KMS-11 (cell line): ENCODE measurements around the gene ANKS6.

ENCODE experiments used
- H2AFZ ChIP-seq: fragments of 200-600 bp; sonication (generic); 2 replicates; pipeline ENCODE4 v1.6.1; 2016; ENCODE audit warnings: antibody characterized with exemption, mixed run types, low read depth
- H3K27ac ChIP-seq: fragments of 200-600 bp; sonication (generic); 2 replicates; pipeline ENCODE4 v1.6.1; 2016; ENCODE audit warnings: mild to moderate bottlenecking, mixed run types
- H3K27me3 ChIP-seq: fragments of 200-600 bp; sonication (generic); 2 replicates; pipeline ENCODE4 v1.6.1; 2017; ENCODE audit warnings: mild to moderate bottlenecking, low read depth, mixed run types, moderate library complexity; ENCODE audit not compliant: insufficient read depth
- H3K36me3 ChIP-seq: fragments of 200-600 bp; sonication (generic); 2 replicates; pipeline ENCODE4 v1.6.1; 2017; ENCODE audit warnings: mild to moderate bottlenecking, mixed run types; ENCODE audit not compliant: insufficient read depth
- H3K4me1 ChIP-seq: fragments of 200-600 bp; sonication (generic); 2 replicates; pipeline ENCODE4 v1.6.1; 2016; ENCODE audit warnings: mild to moderate bottlenecking, low read depth, mixed run types; ENCODE audit not compliant: poor library complexity, severe bottlenecking
- H3K4me2 ChIP-seq: fragments of 200-600 bp; sonication (generic); 2 replicates; pipeline ENCODE4 v1.7.0; 2016; ENCODE audit warnings: mild to moderate bottlenecking, mixed run types
- H3K4me3 ChIP-seq: fragments of 200-600 bp; sonication (generic); IDR thresholded peaks from 2 replicates; pipeline ENCODE4 v1.6.1; 2017; ENCODE audit warnings: low read depth, low read length, mixed read lengths; ENCODE audit not compliant: insufficient read depth
- H3K79me2 ChIP-seq: fragments of 200-600 bp; sonication (generic); 2 replicates; pipeline ENCODE4 v1.6.1; 2016; ENCODE audit warnings: low read depth, mixed run types; ENCODE audit not compliant: insufficient read depth
- H3K9ac ChIP-seq: fragments of 200-600 bp; sonication (generic); 2 replicates; pipeline ENCODE4 v1.6.1; 2016; ENCODE audit warnings: mild to moderate bottlenecking, mixed run types
- H4K20me1 ChIP-seq: fragments of 200-600 bp; sonication (generic); 2 replicates; pipeline ENCODE4 v1.6.1; 2016; ENCODE audit warnings: mild to moderate bottlenecking, mixed run types; ENCODE audit not compliant: insufficient read depth
- CTCF ChIP-seq: fragments of 200-600 bp; sonication (generic); conservative IDR thresholded peaks from 2 replicates; pipeline ENCODE4 v1.6.1; 2017; ENCODE audit warnings: low read depth, mild to moderate bottlenecking, antibody characterized with exemption, low read length, moderate library complexity, mixed read lengths

Gene ANKS6

GRCh38 chr9:98702340-98702739 lies 94.0 kb downstream of the ANKS6 start:
- Histone ChIP-seq H2AFZ (no peak overlapping the region), H3K79me2 (no peaks in the 10 kb centered on the region), H3K4me1 (no peaks in the 10 kb centered on the region), H3K27ac (no peak overlapping the region), H3K9ac (no peak overlapping the region), H4K20me1 (no peaks in the 10 kb centered on the region), H3K36me3 (no peaks in the 10 kb centered on the region), H3K4me3 (no peak overlapping the region), H3K27me3 (no peaks in the 10 kb centered on the region), H3K4me2 (no peak overlapping the region)
- no peak for TF ChIP-seq CTCF

- no peaks in the 10 kb centered on the region for H3K4me1 ChIP-seq
- no peaks in the 10 kb centered on the region for H3K79me2 ChIP-seq
- H3K36me3 ChIP-seq, result no peaks in the 10 kb centered on the region
- H3K4me3 ChIP-seq, result no peak overlapping the region
- H3K9ac ChIP-seq, result no peak overlapping the region
- H4K20me1 ChIP-seq, result no peaks in the 10 kb centered on the region
- no peak overlapping the region for H3K4me2 ChIP-seq
- no peak overlapping the region for H3K27ac ChIP-seq
- TF ChIP-seq CTCF, result no peak
- H3K27me3 ChIP-seq, result no peaks in the 10 kb centered on the region
- H2AFZ ChIP-seq, result no peak overlapping the region
Observed at GRCh38 chr9:98701576-98701975, 94.8 kb downstream of the ANKS6 start.

- H3K79me2 ChIP-seq, result no peaks in the 10 kb centered on the region
- no peak overlapping the region for H3K4me3 ChIP-seq
- H4K20me1 ChIP-seq, result no peaks in the 10 kb centered on the region
- H3K4me1 ChIP-seq, result no peaks in the 10 kb centered on the region
- TF ChIP-seq CTCF, result no peak
- H3K36me3 ChIP-seq, result no peaks in the 10 kb centered on the region
- no peaks in the 10 kb centered on the region for H3K27me3 ChIP-seq
- no peak overlapping the region for H2AFZ ChIP-seq
- no peak overlapping the region for H3K4me2 ChIP-seq
- H3K9ac ChIP-seq, result no peak overlapping the region
- H3K27ac ChIP-seq, result no peak overlapping the region
Observed at GRCh38 chr9:98700801-98701200, 95.6 kb downstream of the ANKS6 start.

- Histone ChIP-seq H3K79me2 (no peaks in the 10 kb centered on the region), H3K4me3 (no peak overlapping the region), H3K4me2 (no peak overlapping the region), H3K27ac (no peak overlapping the region), H3K9ac (no peak overlapping the region), H3K4me1 (no peaks in the 10 kb centered on the region), H2AFZ (no peak overlapping the region), H4K20me1 (no peaks in the 10 kb centered on the region), H3K27me3 (no peaks in the 10 kb centered on the region), H3K36me3 (no peaks in the 10 kb centered on the region)
- no peak for TF ChIP-seq CTCF
Observed at GRCh38 chr9:98698856-98699255, 97.5 kb downstream of the ANKS6 start.

- Histone ChIP-seq H3K27me3 (no peaks in the 10 kb centered on the region), H2AFZ (no peak overlapping the region)
Observed at GRCh38 chr9:98694943-98695342, 101.4 kb downstream of the ANKS6 start.

More at GRCh38 chr9:98694943-98695342, 101.4 kb downstream of the ANKS6 start:
- no peaks in the 10 kb centered on the region for H3K36me3 ChIP-seq
- TF ChIP-seq CTCF, result no peak
- H3K4me3 ChIP-seq, result no peak overlapping the region
- no peak overlapping the region for H3K4me2 ChIP-seq
- no peak overlapping the region for H3K27ac ChIP-seq
- no peaks in the 10 kb centered on the region for H3K79me2 ChIP-seq
- no peak overlapping the region for H3K9ac ChIP-seq
- H3K4me1 ChIP-seq, result no peaks in the 10 kb centered on the region
- no peaks in the 10 kb centered on the region for H4K20me1 ChIP-seq
